ENCODE results near the gene SMIM3.

The SMIM3 gene

DNA sequence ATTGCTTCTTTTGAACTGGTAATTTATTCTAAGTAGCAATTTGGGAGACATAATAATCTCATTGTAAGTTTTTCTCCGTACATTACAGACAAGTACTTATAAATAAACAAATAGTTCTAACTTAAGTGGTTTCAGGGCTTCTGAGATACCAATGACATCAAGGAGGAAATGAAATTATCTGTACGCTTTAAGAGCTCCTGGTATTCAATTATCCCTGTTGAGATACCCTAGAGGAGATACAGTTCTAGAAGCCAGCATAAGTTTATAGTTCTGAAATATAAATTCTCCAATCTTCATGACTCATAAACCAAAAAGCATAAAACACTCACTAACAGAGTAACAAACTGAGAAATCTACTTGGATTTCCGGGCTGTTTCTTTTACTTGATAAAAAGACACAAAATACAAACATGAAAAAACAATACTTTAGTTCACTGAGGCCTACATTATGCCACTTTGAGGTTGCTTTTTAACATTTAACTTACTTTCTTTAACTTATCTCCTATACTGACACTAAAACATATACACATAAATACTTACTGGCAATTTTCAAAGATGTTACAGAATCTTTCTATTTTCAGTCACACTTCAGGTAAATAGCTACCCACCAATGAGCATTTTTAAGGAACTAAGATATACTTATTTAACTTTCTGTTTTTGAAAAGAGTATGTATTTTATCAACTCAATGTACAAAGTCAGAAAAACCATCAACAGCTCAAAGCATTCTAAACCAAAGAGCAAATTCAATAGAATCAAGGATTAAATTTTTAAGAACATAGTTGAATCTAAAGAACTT lies 27.3 kb upstream of the SMIM3 start:
- H3K27ac ChIP-seq: no peak overlapping the region
- no peak overlapping the region for H2AFZ ChIP-seq (ENCODE audit: low read depth)
- H4K20me1 ChIP-seq (ENCODE audit: insufficient read depth): no peaks in the 10 kb centered on the region
- TF ChIP-seq, protein P1, sequence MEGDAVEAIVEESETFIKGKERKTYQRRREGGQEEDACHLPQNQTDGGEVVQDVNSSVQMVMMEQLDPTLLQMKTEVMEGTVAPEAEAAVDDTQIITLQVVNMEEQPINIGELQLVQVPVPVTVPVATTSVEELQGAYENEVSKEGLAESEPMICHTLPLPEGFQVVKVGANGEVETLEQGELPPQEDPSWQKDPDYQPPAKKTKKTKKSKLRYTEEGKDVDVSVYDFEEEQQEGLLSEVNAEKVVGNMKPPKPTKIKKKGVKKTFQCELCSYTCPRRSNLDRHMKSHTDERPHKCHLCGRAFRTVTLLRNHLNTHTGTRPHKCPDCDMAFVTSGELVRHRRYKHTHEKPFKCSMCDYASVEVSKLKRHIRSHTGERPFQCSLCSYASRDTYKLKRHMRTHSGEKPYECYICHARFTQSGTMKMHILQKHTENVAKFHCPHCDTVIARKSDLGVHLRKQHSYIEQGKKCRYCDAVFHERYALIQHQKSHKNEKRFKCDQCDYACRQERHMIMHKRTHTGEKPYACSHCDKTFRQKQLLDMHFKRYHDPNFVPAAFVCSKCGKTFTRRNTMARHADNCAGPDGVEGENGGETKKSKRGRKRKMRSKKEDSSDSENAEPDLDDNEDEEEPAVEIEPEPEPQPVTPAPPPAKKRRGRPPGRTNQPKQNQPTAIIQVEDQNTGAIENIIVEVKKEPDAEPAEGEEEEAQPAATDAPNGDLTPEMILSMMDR (conservative IDR thresholded peaks at IDR 0.05; ENCODE audit: low read depth, low read length): no peak
- H3K79me2 ChIP-seq (ENCODE audit: insufficient read depth, low read depth): 0 out of 2 replicates have a peak, but pooled peaks cover 3% of the 10 kb centered on the region
- H3K36me3 ChIP-seq (ENCODE audit: insufficient read depth): peaks cover 9% of the 10 kb centered on the region; the same call in 1 of the 2 replicates
- H3K9ac ChIP-seq: no peak overlapping the region
- no peaks in the 10 kb centered on the region for H3K4me1 ChIP-seq (ENCODE audit: low read depth, poor library complexity, severe bottlenecking)
- no peak overlapping the region for H3K4me3 ChIP-seq (IDR thresholded peaks at IDR 0.05; ENCODE audit: insufficient read depth, low read depth, low read length)
- H3K4me2 ChIP-seq: no peak overlapping the region
- no peaks in the 10 kb centered on the region for H3K27me3 ChIP-seq (ENCODE audit: insufficient read depth, low read depth)

DNA sequence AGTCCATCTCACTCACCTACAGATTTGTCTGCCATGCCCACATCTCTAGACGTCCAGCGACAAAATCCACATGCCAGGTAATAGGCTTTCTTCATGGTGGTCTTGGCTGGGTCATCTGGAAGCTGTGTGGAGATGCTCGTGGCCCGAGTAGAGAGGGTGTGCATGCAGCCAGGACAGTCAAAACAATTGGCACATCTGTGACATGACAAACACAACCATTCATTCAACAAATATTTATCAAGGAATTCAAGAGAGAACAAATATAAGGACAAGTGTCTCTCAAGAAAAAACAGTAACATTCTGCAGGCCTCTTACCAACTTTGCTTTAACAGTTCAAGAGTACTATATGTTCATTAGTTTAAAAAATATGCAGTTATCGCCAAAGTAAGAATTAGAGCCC lies 25.1 kb upstream of the SMIM3 start:
- H3K4me3 ChIP-seq (IDR thresholded peaks at IDR 0.05; ENCODE audit: insufficient read depth, low read depth, low read length): no peak overlapping the region
- no peaks in the 10 kb centered on the region for H4K20me1 ChIP-seq (ENCODE audit: insufficient read depth)
- H3K36me3 ChIP-seq (ENCODE audit: insufficient read depth): peaks cover 9% of the 10 kb centered on the region; the same call in 1 of the 2 replicates
- no peak overlapping the region for H2AFZ ChIP-seq (ENCODE audit: low read depth)
- no peak overlapping the region for H3K9ac ChIP-seq
- no peak overlapping the region for H3K27ac ChIP-seq
- H3K4me1 ChIP-seq (ENCODE audit: low read depth, poor library complexity, severe bottlenecking): peaks cover 10% of the 10 kb centered on the region
- H3K79me2 ChIP-seq (ENCODE audit: insufficient read depth, low read depth): peaks cover 22% of the 10 kb centered on the region
- TF ChIP-seq, protein P1 (conservative IDR thresholded peaks at IDR 0.05; ENCODE audit: low read depth, low read length): no peak
- H3K4me2 ChIP-seq: no peak overlapping the region
- no peaks in the 10 kb centered on the region for H3K27me3 ChIP-seq (ENCODE audit: insufficient read depth, low read depth)

DNA sequence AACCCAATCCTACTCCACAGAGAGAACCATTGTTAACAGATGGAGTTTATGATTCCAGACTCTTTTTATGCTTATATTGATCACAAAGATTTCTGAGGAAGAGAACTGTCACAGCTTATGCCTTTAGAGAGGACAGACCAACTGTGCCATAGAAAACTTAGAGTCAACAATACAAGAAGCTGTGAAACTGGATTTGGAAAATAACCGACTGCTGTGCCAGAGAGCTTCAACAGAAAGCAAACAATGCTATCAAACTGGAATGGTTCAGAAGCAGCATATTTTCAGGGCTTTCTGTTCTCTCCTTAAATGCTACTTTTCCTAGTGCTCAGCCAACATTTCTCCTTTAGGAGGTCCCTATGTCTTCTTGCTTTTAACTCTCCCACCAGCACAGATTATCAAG lies 24.7 kb upstream of the SMIM3 start:
- Histone ChIP-seq H3K4me1 (ENCODE audit: low read depth, poor library complexity, severe bottlenecking) (peaks cover 10% of the 10 kb centered on the region), H2AFZ (ENCODE audit: low read depth) (no peak overlapping the region), H3K4me2 (no peak overlapping the region), H3K79me2 (ENCODE audit: insufficient read depth, low read depth) (peaks cover 22% of the 10 kb centered on the region), H3K9ac (no peak overlapping the region), H3K36me3 (ENCODE audit: insufficient read depth) (peaks cover 9% of the 10 kb centered on the region; the same call in 1 of the 2 replicates), H3K27ac (no peak overlapping the region), H3K27me3 (ENCODE audit: insufficient read depth, low read depth) (no peaks in the 10 kb centered on the region), H3K4me3 (IDR thresholded peaks at IDR 0.05; ENCODE audit: insufficient read depth, low read depth, low read length) (no peak overlapping the region), H4K20me1 (ENCODE audit: insufficient read depth) (no peaks in the 10 kb centered on the region)
- TF ChIP-seq, protein P1 (conservative IDR thresholded peaks at IDR 0.05; ENCODE audit: low read depth, low read length): no peak

DNA sequence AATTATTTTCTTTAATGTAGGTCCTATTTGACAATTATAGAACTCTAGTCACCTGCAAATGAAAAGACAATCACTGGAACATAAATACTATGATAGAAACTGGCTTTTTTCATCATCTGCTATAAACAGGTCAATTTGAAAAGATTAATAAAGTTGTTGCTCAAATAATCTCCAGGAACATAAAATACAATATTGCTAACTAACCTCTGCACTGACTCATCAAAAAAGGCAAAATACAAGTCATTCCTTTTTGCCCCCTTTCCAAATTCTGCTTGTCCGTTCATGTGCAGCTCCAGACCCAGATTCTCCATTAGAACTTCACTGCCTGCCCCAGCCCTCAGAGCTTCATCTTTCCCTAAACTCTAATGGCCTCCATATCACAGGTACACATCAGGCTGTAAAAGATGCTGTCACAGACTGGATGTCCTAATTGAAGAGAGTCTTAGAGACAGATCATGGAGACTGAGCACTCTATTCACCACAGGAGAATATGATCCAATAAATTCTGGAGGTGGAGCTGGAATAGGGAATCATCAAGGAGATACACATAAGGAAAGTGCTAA lies 21.4 kb upstream of the SMIM3 start:
- no peaks in the 10 kb centered on the region for H4K20me1 ChIP-seq (ENCODE audit: insufficient read depth)
- no peak overlapping the region for H3K27ac ChIP-seq
- peaks cover 9% of the 10 kb centered on the region; the same call in 1 of the 2 replicates for H3K36me3 ChIP-seq (ENCODE audit: insufficient read depth)

More for the DNA sequence above, 21.4 kb upstream of the SMIM3 start:
- TF ChIP-seq, protein P1 (conservative IDR thresholded peaks at IDR 0.05; ENCODE audit: low read depth, low read length): no peak
- H3K4me2 ChIP-seq: peak overlapping the region; percentile 77
- H3K4me1 ChIP-seq (ENCODE audit: low read depth, poor library complexity, severe bottlenecking): peaks cover 14% of the 10 kb centered on the region
- H3K27me3 ChIP-seq (ENCODE audit: insufficient read depth, low read depth): no peaks in the 10 kb centered on the region
- no peak overlapping the region for H3K4me3 ChIP-seq (IDR thresholded peaks at IDR 0.05; ENCODE audit: insufficient read depth, low read depth, low read length)
- H3K79me2 ChIP-seq (ENCODE audit: insufficient read depth, low read depth): peaks cover 22% of the 10 kb centered on the region
- H3K9ac ChIP-seq: no peak overlapping the region
- no peak overlapping the region for H2AFZ ChIP-seq (ENCODE audit: low read depth)

All from KMS-11 (cell line).